ENCODE data around the gene SIX1. TPM values are rescaled to one million over a fixed set of nuclear protein-coding genes. Genes with fewer than 3 reads are reported as not detected.

SIX1 gene
- total RNA-seq, 1 experiment from 2014 or later, result 15.2 TPM

DNA sequence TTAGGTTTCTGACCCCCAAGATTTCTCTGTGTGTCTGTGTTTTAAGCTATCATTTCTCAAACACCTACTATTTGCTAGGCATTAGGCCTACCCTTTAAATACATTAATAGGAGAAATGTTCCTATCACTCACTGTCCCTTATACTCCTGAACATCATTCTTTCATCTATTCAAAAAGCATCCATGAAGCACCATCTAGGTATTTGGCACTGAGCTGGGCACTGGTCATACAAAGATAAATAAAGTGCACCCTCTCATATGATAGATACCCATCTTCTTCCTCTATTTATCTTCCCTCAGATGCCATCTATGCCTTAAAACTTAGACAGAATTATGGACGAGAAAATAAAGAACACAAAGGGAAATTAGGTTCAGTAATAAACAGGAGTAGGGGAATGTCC, 20.4 kb downstream of the SIX1 start:
- no peak for DNase-seq (ENCODE audit: low read depth)
- in situ Hi-C loops (cut with HindIII; ENCODE audit: low pct_unique_long_range_greater_than_20kb, low sequenced_read_pairs), result loop anchor here (25.0 kb wide), 1 partner anchor 608 kb away; no protein-coding TSS in a partner anchor

DNA sequence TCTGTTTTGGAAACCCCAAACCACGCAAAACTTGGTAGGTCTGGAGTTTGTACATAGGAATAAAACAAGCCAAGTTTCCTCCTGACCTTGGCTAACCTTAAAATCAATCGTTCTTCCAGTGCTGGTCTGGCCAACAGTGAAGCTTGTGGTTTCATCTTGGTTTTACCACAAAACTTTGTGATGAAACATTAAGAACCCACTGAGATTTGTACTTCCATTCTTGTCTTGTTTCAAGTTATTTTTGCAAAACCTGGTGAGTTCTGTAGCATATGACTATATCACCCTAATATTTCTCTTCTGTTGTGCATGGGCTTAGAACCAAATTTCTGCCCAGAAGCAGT, 26.4 kb downstream of the SIX1 start:
- DNase-seq (ENCODE audit: low read depth), result no peak
- in situ Hi-C loops (cut with HindIII; ENCODE audit: low pct_unique_long_range_greater_than_20kb, low sequenced_read_pairs), result no loop called here

DNA sequence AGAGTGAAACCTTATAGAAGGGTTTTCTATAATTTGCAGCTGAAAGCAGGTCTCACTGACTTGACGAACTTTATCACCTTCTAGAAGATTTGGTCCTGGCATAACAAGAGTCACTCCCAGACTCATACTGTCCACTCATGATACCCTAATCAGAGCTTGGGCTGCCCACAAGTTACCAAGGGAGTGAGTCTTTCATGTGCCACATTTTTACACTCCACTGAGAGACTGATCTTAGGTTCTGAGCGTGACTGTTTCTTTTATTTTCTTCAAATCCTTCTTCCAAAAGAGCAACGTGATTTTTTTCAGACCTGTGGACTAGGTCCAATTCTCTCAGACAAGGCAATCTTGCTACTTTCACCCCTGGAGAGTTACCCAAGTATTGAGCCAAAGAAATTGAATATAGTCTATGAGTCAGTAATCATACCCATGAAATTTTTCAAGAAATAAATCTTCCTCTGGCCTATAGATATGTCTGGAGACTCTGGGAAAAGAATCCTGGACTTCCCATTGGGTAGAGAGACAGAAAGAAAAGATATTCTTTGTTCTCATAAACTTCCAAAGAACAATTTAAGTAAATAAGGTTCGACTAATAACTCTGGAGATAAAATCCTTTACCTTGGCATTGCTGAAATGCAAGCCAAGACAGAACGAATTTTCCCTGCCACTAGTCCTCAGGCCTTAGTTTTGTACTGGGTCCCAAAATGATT, 26.9 kb downstream of the SIX1 start:
- in situ Hi-C loops (cut with HindIII; ENCODE audit: low pct_unique_long_range_greater_than_20kb, low sequenced_read_pairs), result no loop called here
- DNase-seq (ENCODE audit: low read depth), result no peak

DNA sequence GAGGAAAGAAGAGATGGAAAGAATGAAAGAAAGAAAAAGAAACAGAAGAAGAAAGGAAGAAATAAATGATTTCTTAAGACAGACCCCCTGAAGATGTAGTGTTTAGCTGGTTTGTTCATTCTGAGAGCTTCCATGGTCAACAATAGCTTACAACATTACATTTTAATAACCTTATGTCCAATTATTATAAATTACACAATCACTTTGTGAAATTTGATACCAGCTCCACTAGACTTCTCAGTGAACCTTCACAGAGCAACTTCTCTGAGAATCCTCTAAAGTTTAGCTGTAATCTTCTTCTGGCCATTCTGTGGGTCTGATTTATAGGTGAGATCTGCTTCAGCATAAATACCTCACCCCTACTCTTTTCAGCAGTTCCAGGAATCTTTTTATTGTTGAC, 27.9 kb downstream of the SIX1 start:
- no peak for DNase-seq (ENCODE audit: low read depth)
- in situ Hi-C loops (cut with HindIII; ENCODE audit: low pct_unique_long_range_greater_than_20kb, low sequenced_read_pairs), result no loop called here

DNA sequence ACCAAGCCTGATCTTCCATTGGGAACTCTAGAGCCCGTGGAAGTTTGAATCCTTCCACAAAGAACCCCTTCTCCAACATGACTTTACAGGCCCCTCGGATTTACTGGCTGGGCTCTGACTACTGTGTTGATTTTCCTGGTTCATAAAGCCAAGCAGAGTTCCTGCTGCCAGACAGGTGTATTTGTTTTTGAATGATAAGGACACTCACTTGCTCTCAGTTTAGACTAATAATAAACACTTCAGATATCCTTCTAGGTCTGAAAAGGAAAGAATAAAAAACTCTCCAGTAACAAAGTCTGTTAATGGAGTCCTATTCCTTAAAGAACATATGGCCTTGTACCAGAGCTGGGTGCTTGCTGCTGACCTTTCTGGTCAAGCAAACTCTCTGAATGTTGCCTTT, 31.0 kb downstream of the SIX1 start:
- DNase-seq (ENCODE audit: low read depth), result no peak
- in situ Hi-C loops (cut with HindIII; ENCODE audit: low pct_unique_long_range_greater_than_20kb, low sequenced_read_pairs), result no loop called here

DNA sequence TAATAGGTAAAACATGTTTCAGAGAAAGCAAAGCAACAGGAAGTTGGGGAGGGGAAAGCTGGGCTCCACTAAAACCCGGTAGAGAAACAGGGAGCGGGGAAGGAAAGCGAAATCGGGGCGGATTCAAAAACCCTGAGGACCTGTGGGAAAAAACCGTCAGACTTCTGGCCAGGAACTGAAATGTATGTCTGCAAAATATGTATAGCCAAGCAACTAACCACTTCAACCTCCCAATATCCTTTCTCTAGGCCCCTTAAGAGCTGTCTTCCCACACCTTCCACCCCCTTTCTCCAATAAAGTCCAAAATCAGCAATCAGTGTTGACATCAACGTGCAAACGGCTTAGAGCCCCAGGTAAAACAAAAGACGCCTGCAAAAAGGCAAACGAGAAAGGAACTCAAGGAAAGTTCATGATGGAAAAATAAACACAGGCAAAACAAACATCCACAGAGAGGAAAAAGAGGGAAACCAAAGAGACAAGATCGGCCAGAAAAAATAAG, 32.8 kb downstream of the SIX1 start:
- no peak for DNase-seq (ENCODE audit: low read depth)
- in situ Hi-C loops (cut with HindIII; ENCODE audit: low pct_unique_long_range_greater_than_20kb, low sequenced_read_pairs), result no loop called here

DNA sequence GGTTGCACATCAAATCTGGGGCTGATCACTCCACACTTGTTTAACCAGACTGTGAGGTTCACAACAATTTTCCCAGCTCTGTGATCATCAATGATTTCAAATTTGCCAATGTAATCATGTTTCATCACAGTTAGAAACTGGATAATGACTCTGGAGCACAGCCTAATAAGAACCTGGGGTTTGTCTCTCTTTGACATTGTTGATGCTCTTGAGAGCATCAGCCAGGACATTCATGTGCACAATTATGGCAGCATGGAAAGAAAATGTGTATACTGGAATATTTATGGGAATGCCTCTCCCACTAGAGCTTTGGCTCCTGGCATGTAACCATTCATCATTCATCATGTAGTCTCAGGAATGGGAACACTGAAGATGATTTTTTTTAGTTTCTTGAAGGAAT, 47.0 kb downstream of the SIX1 start:
- in situ Hi-C loops (cut with HindIII; ENCODE audit: low pct_unique_long_range_greater_than_20kb, low sequenced_read_pairs), result no loop called here
- no peak for DNase-seq (ENCODE audit: low read depth)

DNA sequence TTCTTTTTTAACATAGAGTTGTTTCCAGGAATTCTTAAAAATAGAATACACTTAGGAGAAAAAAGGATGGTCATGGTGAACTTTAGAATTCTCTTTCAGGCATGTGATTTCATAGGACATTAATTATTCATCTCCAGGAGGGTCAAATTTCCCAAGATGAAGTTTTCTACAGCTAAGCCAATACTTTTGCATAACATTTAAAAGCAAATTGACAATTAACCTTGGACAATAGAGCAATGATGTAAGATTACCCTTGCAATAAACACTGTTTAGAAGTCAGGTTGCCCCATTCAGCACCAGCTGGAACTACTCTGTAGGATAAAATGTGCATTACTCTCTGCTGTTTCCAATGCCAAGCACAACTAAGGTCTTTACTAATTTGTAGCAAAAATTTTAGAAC, 49.5 kb downstream of the SIX1 start:
- in situ Hi-C loops (cut with HindIII; ENCODE audit: low pct_unique_long_range_greater_than_20kb, low sequenced_read_pairs), result no loop called here
- DNase-seq (ENCODE audit: low read depth), result no peak

DNA sequence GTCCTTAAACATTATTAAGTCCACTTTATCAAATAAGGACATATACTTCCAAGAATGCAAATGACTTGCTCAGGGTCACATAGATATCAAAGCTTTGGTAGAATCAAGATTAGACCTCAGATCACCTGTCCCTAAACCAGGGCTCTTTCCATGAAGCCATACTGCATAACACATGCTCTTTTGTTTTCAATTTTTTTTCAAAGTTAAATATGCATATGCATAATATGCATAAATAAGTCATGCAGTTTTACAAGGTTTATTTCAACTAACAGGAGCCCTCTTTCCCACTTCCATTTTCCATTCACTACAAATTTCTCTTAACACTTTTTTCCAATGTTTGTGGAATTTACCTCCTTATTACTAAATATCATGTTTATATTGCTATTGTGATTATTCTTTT, 53.1 kb downstream of the SIX1 start:
- no peak for DNase-seq (ENCODE audit: low read depth)
- in situ Hi-C loops (cut with HindIII; ENCODE audit: low pct_unique_long_range_greater_than_20kb, low sequenced_read_pairs), result no loop called here

DNA sequence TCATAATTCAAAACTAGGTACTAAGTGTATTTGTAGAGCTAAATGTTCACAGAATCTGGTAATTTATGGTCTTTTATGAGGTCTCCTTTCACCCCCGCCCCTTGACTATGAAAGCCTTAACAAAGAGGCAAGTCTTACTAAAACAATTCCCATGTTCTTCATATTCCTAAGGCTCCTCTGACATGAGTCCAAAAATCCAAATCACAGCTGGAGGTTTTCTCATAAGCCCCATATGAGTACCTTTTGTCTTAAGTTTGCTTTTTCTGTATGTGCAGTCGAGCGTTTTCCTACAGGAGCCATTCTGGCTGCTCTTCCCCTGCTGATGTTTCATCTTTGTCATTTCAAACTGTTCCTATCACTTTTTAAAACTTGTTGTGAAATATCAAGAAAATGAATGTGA, 55.2 kb downstream of the SIX1 start:
- DNase-seq (ENCODE audit: low read depth), result no peak
- in situ Hi-C loops (cut with HindIII; ENCODE audit: low pct_unique_long_range_greater_than_20kb, low sequenced_read_pairs), result no loop called here

Other genes starting within 250 kb of the SIX1 start
- not detected in 2 replicates for gene C14orf39, start 163.4 kb downstream of the SIX1 start, total RNA-seq (2014; rRNA removed; shearing (Covaris generic); ENCODE audit: low replicate concordance)
- gene SIX6, start 140.3 kb downstream of the SIX1 start, total RNA-seq (2014; rRNA removed; shearing (Covaris generic); ENCODE audit: low replicate concordance), result not detected in 2 replicates
- gene SIX4, start 74.9 kb upstream of the SIX1 start, total RNA-seq (2014; rRNA removed; shearing (Covaris generic); ENCODE audit: low replicate concordance), result 3.5 and 4.8 TPM in 2 replicates
- gene MNAT1, start 85.3 kb upstream of the SIX1 start, total RNA-seq (2014; rRNA removed; shearing (Covaris generic); ENCODE audit: low replicate concordance), result 49.3 and 94.1 TPM in 2 replicates